IMR-90 (cell line): Measurements from ENCODE around the gene HDAC5. TPM values are rescaled to one million over a fixed set of nuclear protein-coding genes. Genes with fewer than 3 reads are reported as not detected.

Experiments used
- ATAC-seq: fragments of 200-7000 bp; cut with Tn5 transposase; 2 replicates; pipeline ENCODE4 v1.9.1; 2020; ENCODE audit warnings: low read depth, mild to moderate bottlenecking, moderate library complexity
- BruUV-seq: library from RNA; stranded (reverse); fragments of 400-500 nt; replicated peaks from 2 replicates; lab custom pipeline; 2021; lab: Mats Ljungman, UMichigan
- CTCF ChIA-PET: fragments of 300-600 bp; formaldehyde crosslinking; extraction: SDS; loops from one replicate; lab custom pipeline; 2021; ENCODE audit warnings: antibody characterized with exemption; lab: Yijun Ruan, JAX
- POLR2A ChIA-PET: fragments of 300-600 bp; sonication (Branson Sonifier 250); formaldehyde crosslinking; loops from one replicate; lab custom pipeline; 2022; ENCODE audit warnings: antibody characterized with exemption; ENCODE audit not compliant: unreplicated experiment; lab: Charles Lee
- DNase-seq: peaks from one replicate; pipeline ENCODE4 v3.0.0; 2013
- H2AFZ ChIP-seq: replicated peaks from 2 replicates; pipeline ENCODE3; 2013; ENCODE audit warnings: low read length, mild to moderate bottlenecking; ENCODE audit not compliant: poor library complexity
- H2AK5ac ChIP-seq: 2 replicates; pipeline ENCODE4 v1.6.1; 2013; ENCODE audit warnings: low read depth, low read length, inconsistent platforms
- H2AK9ac ChIP-seq: replicated peaks from 2 replicates; pipeline ENCODE3; 2013; ENCODE audit warnings: mild to moderate bottlenecking, low read depth, low read length, moderate library complexity; ENCODE audit not compliant: poor library complexity
- H2BK120ac ChIP-seq: 2 replicates; pipeline ENCODE4 v1.6.1; 2013; ENCODE audit warnings: low read depth, low read length, inconsistent platforms
- H2BK15ac ChIP-seq: 3 replicates; pipeline ENCODE4 v1.6.1; 2013; ENCODE audit warnings: low read depth, low read length, inconsistent platforms
- H2BK20ac ChIP-seq: 2 replicates; pipeline ENCODE4 v1.6.1; 2013; ENCODE audit warnings: low read depth, mild to moderate bottlenecking, inconsistent platforms, low read length, moderate library complexity
- H2BK5ac ChIP-seq: 2 replicates; pipeline ENCODE4 v1.6.1; 2013; ENCODE audit warnings: mild to moderate bottlenecking, low read depth, low read length, inconsistent platforms; ENCODE audit not compliant: poor library complexity, severe bottlenecking
- H3K14ac ChIP-seq: replicated peaks from 2 replicates; pipeline ENCODE4 v1.6.1; 2013; ENCODE audit warnings: low read depth, low read length, inconsistent platforms
- H3K18ac ChIP-seq: 2 replicates; pipeline ENCODE4 v1.6.1; 2013; ENCODE audit warnings: low read depth, low read length, control low read depth
- H3K23ac ChIP-seq: 2 replicates; pipeline ENCODE4 v1.6.1; 2013; ENCODE audit warnings: low read depth, low read length, inconsistent platforms
- H3K27ac ChIP-seq: 2 replicates; pipeline ENCODE4 v1.5.1; 2013; ENCODE audit warnings: mild to moderate bottlenecking, control low read depth, low read length; ENCODE audit not compliant: insufficient read depth
- H3K27me3 ChIP-seq: 2 replicates; pipeline ENCODE4 v1.6.1; 2013; ENCODE audit warnings: low read length; ENCODE audit not compliant: control insufficient read depth, insufficient read depth
- H3K36me3 ChIP-seq: 2 replicates; pipeline ENCODE4 v1.6.1; 2013; ENCODE audit warnings: low read length, mixed read lengths; ENCODE audit not compliant: control insufficient read depth, insufficient read depth
- H3K4ac ChIP-seq: 2 replicates; pipeline ENCODE4 v1.6.1; 2013; ENCODE audit warnings: low read depth, low read length, inconsistent platforms
- H3K4me1 ChIP-seq: 2 replicates; pipeline ENCODE4 v1.6.1; 2013; ENCODE audit warnings: low read length, mixed read lengths; ENCODE audit not compliant: control insufficient read depth, insufficient read depth
- H3K4me2 ChIP-seq: 2 replicates; pipeline ENCODE4 v1.6.1; 2013; ENCODE audit warnings: low read depth, mild to moderate bottlenecking, control low read depth, low read length, moderate library complexity
- H3K4me3 ChIP-seq: 2 replicates; pipeline ENCODE4 v1.5.1; 2013; ENCODE audit warnings: low read depth, mild to moderate bottlenecking, control low read depth, low read length, moderate library complexity; ENCODE audit not compliant: insufficient read depth
- H3K56ac ChIP-seq: 2 replicates; pipeline ENCODE4 v1.6.1; 2013; ENCODE audit warnings: low read length, inconsistent platforms; ENCODE audit not compliant: insufficient read depth; ENCODE audit errors: extremely low read depth
- H3K79me1 ChIP-seq, 2 experiments: 2 replicates each; pipeline ENCODE4 v1.6.1; 2013; ENCODE audit warnings: low read length in 2 of 2, inconsistent platforms in 1 of 2, low read depth in 1 of 2
- H3K9ac ChIP-seq: 2 replicates; pipeline ENCODE4 v1.6.1; 2013; ENCODE audit warnings: low read depth, low read length, control low read depth
- H3K9me1 ChIP-seq: 2 replicates; pipeline ENCODE4 v1.6.1; 2013; ENCODE audit warnings: low read length, inconsistent platforms; ENCODE audit not compliant: insufficient read depth
- H3K9me3 ChIP-seq: 2 replicates; pipeline ENCODE4 v1.6.1; 2013; ENCODE audit warnings: low read length; ENCODE audit not compliant: control insufficient read depth, insufficient read depth
- H4K20me1 ChIP-seq: 2 replicates; pipeline ENCODE4 v1.6.1; 2013; ENCODE audit warnings: low read length, inconsistent platforms; ENCODE audit not compliant: insufficient read depth
- H4K5ac ChIP-seq: 2 replicates; pipeline ENCODE4 v1.6.1; 2013; ENCODE audit warnings: mild to moderate bottlenecking, low read depth, low read length, control low read depth
- H4K8ac ChIP-seq, 2 experiments: 2 replicates each; pipeline ENCODE4 v1.6.1; 2013; ENCODE audit warnings: low read depth in 2 of 2, low read length in 2 of 2, control low read depth in 1 of 2, inconsistent platforms in 1 of 2
- H4K91ac ChIP-seq: 2 replicates; pipeline ENCODE4 v1.6.1; 2013; ENCODE audit warnings: low read depth, low read length, inconsistent platforms; ENCODE audit not compliant: insufficient read depth
- BHLHE40 ChIP-seq: fragments of 150-350 bp; IDR thresholded peaks from 2 replicates; pipeline ENCODE4 v1.6.1; 2016; ENCODE audit warnings: mild to moderate bottlenecking, low read depth, low read length
- CHD1 ChIP-seq: IDR thresholded peaks from 2 replicates; pipeline ENCODE4 v1.6.1; 2012; ENCODE audit warnings: low read depth, low read length, improper control_type of control experiment
- CTCF ChIP-seq: conservative IDR thresholded peaks from 2 replicates; pipeline ENCODE4 v1.5.1; 2012; ENCODE audit warnings: mild to moderate bottlenecking, low read depth, low read length, improper control_type of control experiment
- ELK1 ChIP-seq: fragments of 150-350 bp; IDR thresholded peaks from 2 replicates; pipeline ENCODE4 v1.6.1; 2016; ENCODE audit warnings: low read depth, mild to moderate bottlenecking, low read length, moderate library complexity, borderline replicate concordance
- MAZ ChIP-seq: IDR thresholded peaks from 2 replicates; pipeline ENCODE4 v1.6.1; 2012; ENCODE audit warnings: low read depth, mild to moderate bottlenecking, low read length, improper control_type of control experiment, moderate library complexity, borderline replicate concordance
- MXI1 ChIP-seq: IDR thresholded peaks from 2 replicates; pipeline ENCODE4 v1.6.1; 2012; ENCODE audit warnings: low read depth, mild to moderate bottlenecking, low read length, moderate library complexity, borderline replicate concordance
- NFE2L2 ChIP-seq: fragments of 150-350 bp; IDR thresholded peaks from 2 replicates; pipeline ENCODE4 v1.6.1; 2016; ENCODE audit warnings: low read depth, mild to moderate bottlenecking, low read length
- POLR2A ChIP-seq: IDR thresholded peaks from 2 replicates; pipeline ENCODE4 v1.6.1; 2012; ENCODE audit warnings: mild to moderate bottlenecking, low read depth, low read length
- RAD21 ChIP-seq: IDR thresholded peaks from 2 replicates; pipeline ENCODE4 v1.6.1; 2012; ENCODE audit warnings: low read length, improper control_type of control experiment
- RCOR1 ChIP-seq: IDR thresholded peaks from 2 replicates; pipeline ENCODE4 v1.6.1; 2012; ENCODE audit warnings: mild to moderate bottlenecking, low read length, improper control_type of control experiment; ENCODE audit not compliant: insufficient replicate concordance
- RFX5 ChIP-seq: IDR thresholded peaks from 2 replicates; pipeline ENCODE4 v1.8.0; 2012; ENCODE audit warnings: low read depth, mild to moderate bottlenecking, low read length, moderate library complexity
- SMC3 ChIP-seq: fragments of 150-350 bp; IDR thresholded peaks from 2 replicates; pipeline ENCODE4 v1.6.1; 2016; ENCODE audit warnings: low read depth, mild to moderate bottlenecking, antibody characterized with exemption, low read length, moderate library complexity
- USF2 ChIP-seq: fragments of 150-350 bp; IDR thresholded peaks from 2 replicates; pipeline ENCODE4 v1.6.1; 2017; ENCODE audit warnings: mild to moderate bottlenecking, antibody characterized with exemption, low read length, low read depth
- WGBS, 2 experiments: methylation state at CpG; one replicate each; pipeline versions ENCODE4 v1.1.5 to v1.1.7; 2013; ENCODE audit warnings: missing lambda C conversion rate in 2 of 2; ENCODE audit not compliant: insufficient read length in 1 of 2; ENCODE audit errors: extremely low coverage in 2 of 2; 5-methylcytosine and 5-hydroxymethylcytosine counted together
- dilution Hi-C: fragments of 300-500 bp; cut with HindIII; formaldehyde crosslinking; loops from one replicate; pipeline ENCODE4 v1.14.3; 2018; ENCODE audit warnings: low sequenced_read_pairs; ENCODE audit not compliant: unreplicated experiment
- in situ Hi-C: fragments of 300-500 bp; cut with MboI; formaldehyde crosslinking; loops from 3 replicates; pipeline ENCODE4 v1.14.3; 2019; ENCODE audit warnings: low sequenced_read_pairs, inconsistent platforms, mixed read lengths
- intact Hi-C: fragments of 100-400 bp; cut with micrococcal nuclease; formaldehyde crosslinking; loops from 2 replicates; pipeline ENCODE4 v1.10.0; 2022
- polyA plus RNA-seq, 3 experiments: library from polyadenylated mRNA; depleted of rRNA; stranded (reverse); fragments of >200 nt; gene quantifications; 2 replicates each; pipeline ENCODE4 v1.2.3, GENCODE V29; 2012; ENCODE audit warnings: low replicate concordance in 1 of 3
- total RNA-seq: library from RNA; depleted of rRNA; stranded (reverse); fragments of >200 nt; gene quantifications from 2 replicates; pipeline ENCODE4 v1.2.3, GENCODE V29; 2012

HDAC5 gene
- total and polyA plus RNA-seq, 2 of the 4 experiments (the other 2 are of a cell fraction) = 47.0 to 61.3 TPM

- H3K18ac ChIP-seq = no peak overlapping the region
- 90% methylated on average over 2 of the region's 10 CpGs; no CpG with 5 or more reads in 1 of the 2 experiments for WGBS, 2 experiments
- no peak overlapping the region for H3K9ac ChIP-seq
- intact Hi-C loops = no loop called here
- H3K56ac ChIP-seq = no peak overlapping the region
- H2AK9ac ChIP-seq = no peak overlapping the region
- peaks cover 22 to 47% of the 10 kb centered on the region in 2 experiments for H3K79me1 ChIP-seq
- no peak overlapping the region for H2AFZ ChIP-seq
- H3K4me3 ChIP-seq = no peak overlapping the region
- peaks cover 14% of the 10 kb centered on the region for H3K36me3 ChIP-seq
- no peak overlapping the region for H2AK5ac ChIP-seq
- in situ Hi-C loops = no loop called here
- no peak overlapping the region for H4K8ac ChIP-seq
- dilution Hi-C loops = no loop called here
- H3K4ac ChIP-seq = no peak overlapping the region
- no peak overlapping the region for H3K14ac ChIP-seq
- no peaks in the 10 kb centered on the region for H3K27me3 ChIP-seq
- H3K23ac ChIP-seq = no peak overlapping the region
- H2BK120ac ChIP-seq = no peak overlapping the region
- no peak overlapping the region for H4K5ac ChIP-seq
- ChIA-PET POLR2A (no interaction called here), CTCF (no interaction called here)
- H4K20me1 ChIP-seq = peaks cover 56% of the 10 kb centered on the region
- no peak overlapping the region for H2BK20ac ChIP-seq
- TF ChIP-seq SMC3 (no peak), ELK1 (no peak), MAZ (no peak), MXI1 (no peak), CTCF (no peak), RAD21 (no peak), RCOR1 (no peak), NFE2L2 (no peak), RFX5 (no peak), USF2 (no peak), POLR2A (no peak), BHLHE40 (no peak), CHD1 (no peak)
- no peak overlapping the region for H2BK5ac ChIP-seq
- H4K91ac ChIP-seq = no peak overlapping the region
- H3K4me1 ChIP-seq = peaks cover 2% of the 10 kb centered on the region; the same call in 1 of the 2 replicates
- ATAC-seq (no peak), DNase-seq (no peak)
- no peaks in the 10 kb centered on the region for H3K9me1 ChIP-seq
- H3K9me3 ChIP-seq = no peaks in the 10 kb centered on the region
- no peak overlapping the region for H3K27ac ChIP-seq
- BruUV-seq = no TSS peak
- no peak overlapping the region for H3K4me2 ChIP-seq
- H2BK15ac ChIP-seq = no peak overlapping the region
Observed at GRCh38 chr17:44063704-44064639, 59.5 kb downstream of the HDAC5 start.
